H1 (cell line): ENCODE measurements around the gene ARHGEF3. TPM values are rescaled to one million over a fixed set of nuclear protein-coding genes. Genes with fewer than 3 reads are reported as not detected.

Experiments used
- CTCF ChIA-PET: fragments of 300-600 bp; sonication (Branson Sonifier 250); formaldehyde crosslinking; loops from one replicate; lab custom pipeline; 2021; ENCODE audit not compliant: partially characterized antibody; lab: Charles Lee
- POLR2A ChIA-PET: fragments of 300-600 bp; sonication (Branson Sonifier 250); formaldehyde crosslinking; loops from one replicate; lab custom pipeline; 2021; ENCODE audit warnings: inconsistent platforms; ENCODE audit not compliant: partially characterized antibody; lab: Charles Lee
- DNase-seq, 2 experiments: peaks; one replicate each; pipeline versions ENCODE4 v3.0.0 to v3.0.0-alpha.2; 2010 to 2022; ENCODE audit warnings: low spot score in 2 of 2, low read depth in 1 of 2, mixed read lengths in 1 of 2
- FAIRE-seq: peaks from 2 replicates; lab custom pipeline; 2011; peaks lifted over from hg19 to GRCh38; lab: Jason Lieb, UNC
- H2AFZ ChIP-seq: 2 replicates; pipeline ENCODE4 v1.8.1; 2012; ENCODE audit warnings: low read length, inconsistent platforms
- H2AK5ac ChIP-seq: 2 replicates; pipeline ENCODE4 v1.6.1; 2013; ENCODE audit warnings: low read depth, low read length
- H2BK120ac ChIP-seq: replicated peaks from 2 replicates; pipeline ENCODE3; 2013; ENCODE audit warnings: low read depth, low read length, inconsistent platforms
- H2BK12ac ChIP-seq: 2 replicates; pipeline ENCODE4 v1.6.1; 2013; ENCODE audit warnings: low read depth, low read length
- H2BK15ac ChIP-seq: 2 replicates; pipeline ENCODE4 v1.6.1; 2013; ENCODE audit warnings: low read length
- H2BK20ac ChIP-seq: 2 replicates; pipeline ENCODE4 v1.6.1; 2013; ENCODE audit warnings: low read length
- H2BK5ac ChIP-seq: 2 replicates; pipeline ENCODE4 v1.6.1; 2013; ENCODE audit warnings: low read depth, low read length
- H3K14ac ChIP-seq: 2 replicates; pipeline ENCODE4 v1.6.1; 2013; ENCODE audit warnings: inconsistent platforms; ENCODE audit not compliant: insufficient read length
- H3K18ac ChIP-seq: 2 replicates; pipeline ENCODE4 v1.6.1; 2013; ENCODE audit warnings: low read length; ENCODE audit errors: extremely low read depth
- H3K23ac ChIP-seq: 2 replicates; pipeline ENCODE4 v1.6.1; 2013; ENCODE audit warnings: inconsistent platforms; ENCODE audit not compliant: insufficient read length
- H3K23me2 ChIP-seq: 2 replicates; pipeline ENCODE4 v1.6.1; 2013; ENCODE audit warnings: low read depth, low read length
- H3K27ac ChIP-seq: 2 replicates; pipeline ENCODE4 v1.6.1; 2011; ENCODE audit warnings: low read depth, low read length, inconsistent platforms
- H3K27me3 ChIP-seq, 4 experiments: replicated peaks in 1 of 4; 1 replicate in 1 of 4; 2 replicates in 3 of 4; pipeline versions ENCODE4 v1.6.1 to v1.8.1; 2011 to 2013; ENCODE audit warnings: low read length in 3 of 4, mild to moderate bottlenecking in 3 of 4, inconsistent platforms in 2 of 4, mixed read lengths in 2 of 4, moderate library complexity in 1 of 4; ENCODE audit not compliant: control insufficient read depth in 3 of 4, insufficient read depth in 3 of 4; ENCODE audit errors: extremely low read depth in 1 of 4
- H3K36me3 ChIP-seq, 4 experiments: 2 replicates each; pipeline versions ENCODE4 v1.6.1 to v1.8.1; 2011 to 2013; ENCODE audit warnings: mild to moderate bottlenecking in 4 of 4, low read length in 3 of 4, moderate library complexity in 2 of 4, control low read depth in 1 of 4, inconsistent platforms in 1 of 4; ENCODE audit not compliant: insufficient read depth in 4 of 4, control insufficient read depth in 2 of 4
- H3K4ac ChIP-seq: replicated peaks from 2 replicates; pipeline ENCODE3; 2013; ENCODE audit warnings: low read length, low read depth, mixed read lengths, inconsistent platforms; ENCODE audit not compliant: insufficient read length
- H3K4me1 ChIP-seq, 4 experiments: replicated peaks in 1 of 4; 1 replicate in 1 of 4; 2 replicates in 3 of 4; pipeline versions ENCODE4 v1.6.1 to v1.8.1; 2011 to 2013; ENCODE audit warnings: low read length in 3 of 4, inconsistent platforms in 2 of 4, mixed read lengths in 1 of 4; ENCODE audit not compliant: insufficient read depth in 4 of 4, control insufficient read depth in 3 of 4
- H3K4me2 ChIP-seq, 2 experiments: 2 replicates each; pipeline versions ENCODE4 v1.6.1 to v1.8.1; 2011 to 2013; ENCODE audit warnings: low read depth in 2 of 2, low read length in 2 of 2, control low read depth in 1 of 2, inconsistent platforms in 1 of 2, mild to moderate bottlenecking in 1 of 2; ENCODE audit not compliant: insufficient read depth in 1 of 2
- H3K4me3 ChIP-seq, 4 experiments: fragments of 200-600, 300-600 bp in 1 of 4; sonication (generic), shearing (Covaris generic), sonication (Bioruptor Twin) in 1 of 4; 2 replicates each; pipeline versions ENCODE4 v1.5.1 to v1.8.1; 2011 to 2016; ENCODE audit warnings: low read length in 4 of 4, low read depth in 3 of 4, control low read depth in 2 of 4, inconsistent platforms in 2 of 4, mild to moderate bottlenecking in 2 of 4, mixed read lengths in 1 of 4, moderate library complexity in 1 of 4; ENCODE audit not compliant: insufficient read depth in 2 of 4; ENCODE audit errors: extremely low read depth in 1 of 4
- H3K56ac ChIP-seq: replicated peaks from 2 replicates; pipeline ENCODE3; 2013; ENCODE audit warnings: low read depth, mild to moderate bottlenecking, mixed read lengths, low read length, inconsistent platforms; ENCODE audit not compliant: insufficient read length
- H3K79me1 ChIP-seq: 2 replicates; pipeline ENCODE4 v1.6.1; 2013; ENCODE audit warnings: low read depth, low read length, control low read depth
- H3K79me2 ChIP-seq, 2 experiments: 2 replicates each; pipeline versions ENCODE4 v1.6.1 to v1.8.1; 2012 to 2013; ENCODE audit warnings: low read length in 2 of 2, mild to moderate bottlenecking in 2 of 2, inconsistent platforms in 1 of 2; ENCODE audit not compliant: insufficient read depth in 2 of 2, control insufficient read depth in 1 of 2
- H3K9ac ChIP-seq, 4 experiments: replicated peaks in 1 of 4; 1 replicate in 1 of 4; 2 replicates in 3 of 4; pipeline versions ENCODE4 v1.6.1 to v1.8.1; 2011 to 2013; ENCODE audit warnings: low read depth in 3 of 4, low read length in 3 of 4, control low read depth in 2 of 4, mild to moderate bottlenecking in 2 of 4, moderate library complexity in 2 of 4, inconsistent platforms in 1 of 4; ENCODE audit errors: extremely low read depth in 1 of 4
- H3K9me3 ChIP-seq, 2 experiments: 2 replicates each; pipeline versions ENCODE4 v1.6.1 to v1.8.1; 2012 to 2013; ENCODE audit warnings: mild to moderate bottlenecking in 2 of 2, moderate library complexity in 2 of 2, control low read depth in 1 of 2, inconsistent platforms in 1 of 2, low read depth in 1 of 2, low read length in 1 of 2, mixed read lengths in 1 of 2; ENCODE audit not compliant: insufficient read depth in 2 of 2
- H4K20me1 ChIP-seq, 2 experiments: replicated peaks in 1 of 2; 2 replicates each; pipeline versions ENCODE3 to v1.8.1; 2011 to 2013; ENCODE audit warnings: inconsistent platforms in 2 of 2, low read length in 2 of 2, mild to moderate bottlenecking in 1 of 2; ENCODE audit not compliant: insufficient read depth in 2 of 2, control insufficient read depth in 1 of 2
- H4K5ac ChIP-seq: 2 replicates; pipeline ENCODE4 v1.6.1; 2013; ENCODE audit warnings: low read length, low read depth, mixed read lengths, inconsistent platforms; ENCODE audit not compliant: insufficient read length
- H4K8ac ChIP-seq: 2 replicates; pipeline ENCODE4 v1.8.0; 2013; ENCODE audit warnings: mild to moderate bottlenecking, moderate library complexity, low read length, inconsistent platforms; ENCODE audit not compliant: insufficient read depth; ENCODE audit errors: extremely low read depth
- H4K91ac ChIP-seq: replicated peaks from 2 replicates; pipeline ENCODE3; 2013; ENCODE audit warnings: low read length, mixed read lengths, inconsistent platforms; ENCODE audit not compliant: insufficient read length
- BACH1 ChIP-seq: IDR thresholded peaks from 2 replicates; pipeline ENCODE4 v1.6.1; 2012; ENCODE audit warnings: low read length, improper control_type of control experiment
- BRCA1 ChIP-seq: IDR thresholded peaks from 2 replicates; pipeline ENCODE4 v1.6.1; 2012; ENCODE audit warnings: low read depth, low read length, improper control_type of control experiment
- EGR1 ChIP-seq: IDR thresholded peaks from 2 replicates; pipeline ENCODE4 v1.6.1; 2011; ENCODE audit warnings: low read depth, low read length, borderline replicate concordance
- FOSL1 ChIP-seq: IDR thresholded peaks from 2 replicates; pipeline ENCODE4 v1.6.1; 2011; ENCODE audit warnings: mild to moderate bottlenecking, low read depth, low read length, moderate library complexity; ENCODE audit not compliant: insufficient read depth
- KDM1A ChIP-seq: fragments of 200-600, 300-600 bp; sonication (generic); IDR thresholded peaks from 2 replicates; pipeline ENCODE4 v1.7.1; 2016; ENCODE audit warnings: mild to moderate bottlenecking, low read length, borderline replicate concordance
- MAFK ChIP-seq: IDR thresholded peaks from 2 replicates; pipeline ENCODE4 v1.6.1; 2012; ENCODE audit warnings: low read depth, mild to moderate bottlenecking, improper control_type of control experiment, low read length
- NRF1 ChIP-seq: IDR thresholded peaks from 2 replicates; pipeline ENCODE4 v1.6.1; 2011; ENCODE audit warnings: mild to moderate bottlenecking, low read depth, low read length, improper control_type of control experiment
- RAD21 ChIP-seq, 2 experiments: IDR thresholded peaks in 1 of 2; conservative IDR thresholded peaks in 1 of 2; 2 replicates each; pipeline ENCODE4 v1.6.1; 2011; ENCODE audit warnings: low read depth in 2 of 2, low read length in 2 of 2, improper control_type of control experiment in 1 of 2, inconsistent platforms in 1 of 2, mild to moderate bottlenecking in 1 of 2, moderate library complexity in 1 of 2
- SIX5 ChIP-seq: IDR thresholded peaks from 2 replicates; pipeline ENCODE4 v1.6.1; 2011; ENCODE audit warnings: mild to moderate bottlenecking, low read depth, low read length
- SP4 ChIP-seq: IDR thresholded peaks from 2 replicates; pipeline ENCODE4 v1.6.1; 2012; ENCODE audit warnings: low read length, inconsistent platforms
- SRF ChIP-seq: IDR thresholded peaks from 2 replicates; pipeline ENCODE4 v1.6.1; 2011; ENCODE audit warnings: mild to moderate bottlenecking, low read depth, low read length, moderate library complexity
- TBP ChIP-seq: IDR thresholded peaks from 2 replicates; pipeline ENCODE4 v1.6.1; 2011; ENCODE audit warnings: low read depth, low read length, improper control_type of control experiment
- TEAD4 ChIP-seq: IDR thresholded peaks from 2 replicates; pipeline ENCODE4 v1.6.1; 2012; ENCODE audit warnings: low read depth, low read length, inconsistent platforms, mixed read lengths
- WGBS, 2 experiments: shearing (Covaris generic) in 1 of 2; methylation state at CpG; one replicate each; pipeline versions ENCODE4 v1.1.6 to v1.1.7; 2013 to 2015; ENCODE audit warnings: low lambda C conversion rate in 2 of 2, mixed read lengths in 2 of 2, inconsistent platforms in 1 of 2, low coverage in 1 of 2, missing lambda C conversion rate in 1 of 2; ENCODE audit not compliant: insufficient replicate concordance in 2 of 2, insufficient coverage in 1 of 2, insufficient read length in 1 of 2; ENCODE audit errors: extremely low coverage in 1 of 2, missing lambda C conversion rate in 1 of 2; 5-methylcytosine and 5-hydroxymethylcytosine counted together
- polyA plus RNA-seq, 7 experiments: library from polyadenylated mRNA; depleted of rRNA in 3 of 7; stranded (reverse) in 5 of 7; unstranded in 2 of 7; fragments of >200 nt in 5 of 7; fragments of 200-250 nt in 2 of 7; gene quantifications; 1 replicate in 5 of 7; 2 replicates in 1 of 7; 4 replicates in 1 of 7; pipeline versions ENCODE4 v1.2.1 to v1.2.3, GENCODE V29; 2011 to 2013; ENCODE audit warnings: missing spikeins in 2 of 7, mixed read lengths in 2 of 7
- total RNA-seq: library from RNA; stranded (reverse); fragmentation: NEBNext Ultra II Directional; extraction: Animal tissue kit (Norgen Biotek cat#: 25700); gene quantifications from 2 replicates; pipeline ENCODE4 v1.2.1, GENCODE V29; 2021
- TF ChIP-seq, protein P1 (sequence below): IDR thresholded peaks from 2 replicates; pipeline ENCODE4 v1.6.1; 2011; ENCODE audit warnings: low read depth, mild to moderate bottlenecking, low read length; ENCODE audit not compliant: insufficient read depth

The ARHGEF3 gene
- total and polyA plus RNA-seq, 2 of the 8 experiments (the other 6 are each of a cell fraction or from before 2014, with no cell fraction given) = 2.8 to 6.0 TPM

DNA sequence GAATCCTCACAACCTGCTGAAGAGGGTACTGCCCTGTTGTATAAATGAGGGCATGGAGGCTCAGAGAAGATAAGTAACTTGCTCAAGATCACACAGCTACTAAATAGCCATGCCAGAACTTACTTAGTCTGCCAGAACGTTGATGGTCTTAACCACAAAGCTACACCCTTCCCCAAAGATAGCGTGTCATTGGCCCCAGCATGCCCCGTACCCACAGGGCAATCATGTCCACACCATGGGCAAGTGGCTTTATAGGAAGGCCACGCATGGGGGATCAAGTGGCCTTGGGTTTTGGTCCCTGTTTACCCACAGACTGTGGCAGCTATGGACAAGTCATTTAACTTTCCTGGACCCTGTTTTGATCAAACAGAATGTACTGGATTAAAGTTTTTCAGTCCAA, 15.9 kb upstream of the ARHGEF3 start:
- POLR2A ChIA-PET = interaction anchor here (0.6 to 1.7 kb wide), 3 partner anchors 9 to 205 kb away, joined by 3 to 5 read pairs (median 3); no protein-coding TSS in a partner anchor
- H3K4me2 ChIP-seq = no peak overlapping the region
- H4K20me1 ChIP-seq = no peaks in the 10 kb centered on the region
- H3K56ac ChIP-seq = no peak overlapping the region
- no peak for DNase-seq
- no peak overlapping the region for H3K14ac ChIP-seq
- no peak overlapping the region for H3K18ac ChIP-seq
- no peak overlapping the region for H3K23ac ChIP-seq
- no peaks in the 10 kb centered on the region for H3K4me1 ChIP-seq
- H2AFZ ChIP-seq = no peak overlapping the region
- H3K4ac ChIP-seq = no peak overlapping the region
- H2BK15ac ChIP-seq = no peak overlapping the region
- H2BK20ac ChIP-seq = no peak overlapping the region
- H2AK5ac ChIP-seq = no peak overlapping the region
- CTCF ChIA-PET = interaction anchor here (0.6 to 4.3 kb wide), 13 partner anchors 9 to 171 kb away, joined by 3 to 46 read pairs (median 4); partner anchors contain the start of gene ARHGEF3
- no peaks in the 10 kb centered on the region for H3K9me3 ChIP-seq
- no peak for FAIRE-seq
- H3K79me2 ChIP-seq = no peaks in the 10 kb centered on the region
- H4K91ac ChIP-seq = no peak overlapping the region
- H3K4me3 ChIP-seq = no peak overlapping the region
- no peak overlapping the region for H4K8ac ChIP-seq
- H3K23me2 ChIP-seq = no peaks in the 10 kb centered on the region
- no peaks in the 10 kb centered on the region for H3K27me3 ChIP-seq
- no peaks in the 10 kb centered on the region for H3K36me3 ChIP-seq
- no peak overlapping the region for H3K9ac ChIP-seq
- H2BK120ac ChIP-seq = no peak overlapping the region
- no peaks in the 10 kb centered on the region for H3K79me1 ChIP-seq
- H4K5ac ChIP-seq = no peak overlapping the region
- no peak overlapping the region for H2BK5ac ChIP-seq
- H3K27ac ChIP-seq = no peak overlapping the region
- WGBS, 2 experiments = 81% methylated on average over 4 of the region's 4 CpGs; no CpG with 5 or more reads in 1 of the 2 experiments
- H2BK12ac ChIP-seq = no peak overlapping the region
- TF ChIP-seq SRF = no peak
- no peak for TF ChIP-seq NRF1
- no peak for TF ChIP-seq EGR1
- TF ChIP-seq, protein P1, sequence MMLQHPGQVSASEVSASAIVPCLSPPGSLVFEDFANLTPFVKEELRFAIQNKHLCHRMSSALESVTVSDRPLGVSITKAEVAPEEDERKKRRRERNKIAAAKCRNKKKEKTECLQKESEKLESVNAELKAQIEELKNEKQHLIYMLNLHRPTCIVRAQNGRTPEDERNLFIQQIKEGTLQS = no peak
- TF ChIP-seq BRCA1 = no peak
- no peak for TF ChIP-seq KDM1A
- TF ChIP-seq MAFK = no peak
- TF ChIP-seq BACH1 = no peak
- TF ChIP-seq TEAD4 = no peak
- no peak for TF ChIP-seq SP4
- no peak for TF ChIP-seq SIX5
- TF ChIP-seq FOSL1 = no peak
- no peak for TF ChIP-seq RAD21 (IDR thresholded peaks at IDR 0.05 in 1 of 2, conservative IDR thresholded peaks at IDR 0.05 in 1 of 2; ENCODE audit: low read depth in 2 of 2, low read length in 2 of 2)
- TF ChIP-seq TBP = no peak
